HepG2 (cell line): ENCODE measurements around the gene SEPHS1. TPM values are rescaled to one million over a fixed set of nuclear protein-coding genes. Genes with fewer than 3 reads are reported as not detected.

Source experiments
- ATAC-seq: fragments of 200-7000 bp; cut with Tn5 transposase; 3 replicates; pipeline ENCODE4 v1.9.1; 2020; ENCODE audit warnings: mild to moderate bottlenecking, moderate library complexity
- BruUV-seq: library from RNA; stranded (reverse); fragments of 400-500 nt; replicated peaks from 2 replicates; lab custom pipeline; 2021; lab: Mats Ljungman, UMichigan
- CTCF ChIA-PET: fragments of 300-600 bp; formaldehyde crosslinking; extraction: SDS; loops from one replicate; lab custom pipeline; 2021; ENCODE audit warnings: low total read pairs, inconsistent platforms, low intra/inter-chr PET ratio; lab: Yijun Ruan, JAX
- POLR2A ChIA-PET: fragments of 350-600 bp; sonication (Branson Sonifier 250); formaldehyde crosslinking; loops from one replicate; lab custom pipeline; 2020; ENCODE audit warnings: antibody characterized with exemption, inconsistent platforms; lab: Yijun Ruan, JAX
- DNase-seq: peaks from one replicate; pipeline ENCODE4 v3.0.0-alpha.2; 2015; ENCODE audit warnings: low spot score
- FAIRE-seq: peaks from 3 replicates; lab custom pipeline; 2011; peaks lifted over from hg19 to GRCh38; lab: Jason Lieb, UNC
- H2AFZ ChIP-seq: one replicate; pipeline ENCODE4 v1.6.1; 2011; ENCODE audit warnings: low read length, inconsistent platforms
- H3K27ac ChIP-seq: fragments of 300-600 bp; 3 replicates; pipeline ENCODE4 v1.8.0; 2011; ENCODE audit warnings: mixed run types, mild to moderate bottlenecking, mixed read lengths, low read length, inconsistent platforms; ENCODE audit not compliant: insufficient read depth; ENCODE audit errors: extremely low read length
- H3K27me3 ChIP-seq, 2 experiments: fragments of 200-600 bp in 1 of 2; 2 replicates in 1 of 2; 3 replicates in 1 of 2; pipeline versions ENCODE4 v1.6.0 to v1.8.0; 2011; ENCODE audit warnings: low read length in 2 of 2, mild to moderate bottlenecking in 2 of 2, moderate library complexity in 2 of 2, inconsistent platforms in 1 of 2; ENCODE audit not compliant: insufficient read depth in 2 of 2, control insufficient read depth in 1 of 2
- H3K36me3 ChIP-seq, 2 experiments: fragments of 200-600 bp in 1 of 2; replicated peaks in 1 of 2; 2 replicates in 1 of 2; 3 replicates in 1 of 2; pipeline versions ENCODE4 v1.5.1 to v1.8.0; 2011; ENCODE audit warnings: low read length in 2 of 2, inconsistent platforms in 1 of 2; ENCODE audit not compliant: insufficient read depth in 2 of 2, control insufficient read depth in 1 of 2
- H3K4me1 ChIP-seq: 2 replicates; pipeline ENCODE4 v1.5.1; 2012; ENCODE audit warnings: low read length, inconsistent platforms; ENCODE audit not compliant: insufficient read depth
- H3K4me2 ChIP-seq: 2 replicates; pipeline ENCODE4 v1.6.0; 2011; ENCODE audit warnings: low read depth, low read length, inconsistent platforms
- H3K4me3 ChIP-seq, 3 experiments: fragments of 200-600 bp in 1 of 3; sonication (generic), shearing (Covaris generic) in 1 of 3; replicated peaks in 1 of 3; 2 replicates each; pipeline ENCODE4 v1.5.1; 2011 to 2016; ENCODE audit warnings: low read length in 3 of 3, inconsistent platforms in 2 of 3, low read depth in 2 of 3, mild to moderate bottlenecking in 2 of 3, control low read depth in 1 of 3, mixed read lengths in 1 of 3; ENCODE audit not compliant: insufficient read depth in 1 of 3
- H3K79me2 ChIP-seq: one replicate; pipeline ENCODE4 v1.6.1; 2011; ENCODE audit warnings: low read length, inconsistent platforms; ENCODE audit not compliant: insufficient read depth
- H3K9ac ChIP-seq: 2 replicates; pipeline ENCODE4 v1.6.0; 2011; ENCODE audit warnings: mild to moderate bottlenecking, low read depth, low read length, inconsistent platforms; ENCODE audit not compliant: insufficient read depth
- H3K9me3 ChIP-seq: 2 replicates; pipeline ENCODE4 v1.5.1; 2012; ENCODE audit warnings: mild to moderate bottlenecking, low read length
- H4K20me1 ChIP-seq: 2 replicates; pipeline ENCODE4 v1.6.0; 2011; ENCODE audit warnings: inconsistent platforms, mild to moderate bottlenecking, low read length, moderate library complexity; ENCODE audit not compliant: insufficient read depth
- DRAP1 ChIP-seq: IDR thresholded peaks from 2 replicates; pipeline ENCODE4 v1.6.1; 2016; ENCODE audit warnings: missing genetic modification reagents, missing compliant biosample characterization
- MTA3 ChIP-seq: sonication (generic); formaldehyde crosslinking; IDR thresholded peaks from 2 replicates; pipeline ENCODE4 v1.4.0; 2020; ENCODE audit warnings: missing genetic modification reagents
- MXD3 ChIP-seq: IDR thresholded peaks from 2 replicates; pipeline ENCODE4 v1.6.1; 2016; ENCODE audit warnings: mild to moderate bottlenecking, missing biosample characterization, missing genetic modification reagents
- MYC ChIP-seq: sonication (generic); formaldehyde crosslinking; IDR thresholded peaks from 2 replicates; pipeline ENCODE4 v1.9.0; 2021; ENCODE audit warnings: missing genetic modification reagents, borderline replicate concordance
- PRDM15 ChIP-seq: sonication (generic); formaldehyde crosslinking; IDR thresholded peaks from 2 replicates; pipeline ENCODE4 v1.4.0; 2020; ENCODE audit warnings: missing genetic modification reagents
- SRSF1 ChIP-seq: fragments of 200-400 bp; formaldehyde crosslinking; optimal IDR thresholded peaks from 2 replicates; pipeline ENCODE3; 2017; ENCODE audit warnings: mild to moderate bottlenecking, low read depth, low read length, moderate library complexity
- TBL1XR1 ChIP-seq: fragments of 150-350 bp; IDR thresholded peaks from 2 replicates; pipeline ENCODE4 v1.6.1; 2014; ENCODE audit warnings: borderline replicate concordance, low read length; ENCODE audit not compliant: partially characterized antibody
- ZIK1 ChIP-seq: sonication (generic); formaldehyde crosslinking; IDR thresholded peaks from 2 replicates; pipeline ENCODE4 v1.5.0; 2020; ENCODE audit warnings: mild to moderate bottlenecking, low read depth, missing genetic modification reagents, borderline replicate concordance
- ZMAT5 ChIP-seq: sonication (generic); formaldehyde crosslinking; IDR thresholded peaks from 2 replicates; pipeline ENCODE4 v1.5.0; 2020; ENCODE audit warnings: mild to moderate bottlenecking, low read depth, missing genetic modification reagents, borderline replicate concordance
- ZNF136 ChIP-seq: sonication (generic); formaldehyde crosslinking; IDR thresholded peaks from 2 replicates; pipeline ENCODE4 v1.8.1; 2022; ENCODE audit warnings: low read depth, mild to moderate bottlenecking, moderate library complexity, missing genetic modification reagents
- ZNF354B ChIP-seq: sonication (generic); formaldehyde crosslinking; IDR thresholded peaks from 2 replicates; pipeline ENCODE4 v1.8.0; 2022; ENCODE audit warnings: mild to moderate bottlenecking, missing genetic modification reagents
- ZNF687 ChIP-seq: sonication (generic); formaldehyde crosslinking; IDR thresholded peaks from 2 replicates; pipeline ENCODE4 v1.5.1; 2020; ENCODE audit warnings: mild to moderate bottlenecking, missing genetic modification reagents, moderate library complexity
- WGBS: methylation state at CpG from one replicate; pipeline ENCODE4 v1.1.6; 2017; ENCODE audit warnings: low lambda C conversion rate; 5-methylcytosine and 5-hydroxymethylcytosine counted together
- in situ Hi-C: cut with HindIII; loops from 2 replicates; pipeline ENCODE4 v1.10.0; 2017; ENCODE audit warnings: low pct_unique_long_range_greater_than_20kb; ENCODE audit not compliant: extremely low pct_ligation_motif_present
- intact Hi-C: fragments of 100-400 bp; cut with micrococcal nuclease; formaldehyde crosslinking; loops from one replicate; pipeline ENCODE4 v1.10.0; 2022; ENCODE audit not compliant: unreplicated experiment
- polyA plus RNA-seq, 8 experiments: library from polyadenylated mRNA; depleted of rRNA in 3 of 8; stranded (reverse) in 7 of 8; unstranded in 1 of 8; fragments of >200 nt; fragmentation: Illumina TruSeq in 4 of 8; extraction: Trizol in 4 of 8; gene quantifications; 2 replicates each; pipeline versions ENCODE4 v1.2.1 to v1.2.3, GENCODE V29; 2011 to 2016; ENCODE audit warnings: low read depth in 4 of 8, missing spikeins in 1 of 8, mixed read lengths in 1 of 8; ENCODE audit not compliant: insufficient read depth in 1 of 8
- total RNA-seq, 5 experiments: library from RNA; depleted of rRNA; stranded (reverse); fragments of >200 nt; fragmentation: Illumina TruSeq; extraction: Trizol; gene quantifications; 2 replicates each; pipeline ENCODE4 v1.2.3, GENCODE V29; 2016; ENCODE audit warnings: low read depth in 1 of 5

The SEPHS1 gene
- total and polyA plus RNA-seq, 2 of the 13 experiments (the other 11 are each of a cell fraction or from before 2014, with no cell fraction given): 57.8 to 61.5 TPM

GRCh38 chr10:13328613-13329012 is 19.5 kb downstream of the SEPHS1 start:
- no peaks in the 10 kb centered on the region for H3K79me2 ChIP-seq
- H3K27me3 ChIP-seq: no peaks in the 10 kb centered on the region
- H3K4me3 ChIP-seq: no peak overlapping the region
- no peak for TF ChIP-seq TBL1XR1
- no peak for TF ChIP-seq MYC (CRISPR knock-in tag)
- TF ChIP-seq DRAP1 (CRISPR knock-in tag): no peak
- TF ChIP-seq MXD3 (CRISPR knock-in tag): no peak
- TF ChIP-seq PRDM15 (CRISPR knock-in tag): no peak
- no peak for TF ChIP-seq ZMAT5 (CRISPR knock-in tag)
- no peak for TF ChIP-seq ZNF136
- no peak for TF ChIP-seq ZNF687
- TF ChIP-seq MTA3 (CRISPR knock-in tag): no peak
- TF ChIP-seq ZNF354B (CRISPR knock-in tag): no peak
- no peak for TF ChIP-seq ZIK1 (CRISPR knock-in tag)
- no peak for TF ChIP-seq SRSF1
- TF ChIP-seq, all 625 proteins: peak for 0
- DNase-seq (no peak), FAIRE-seq (no peak), ATAC-seq (no peak)
- Histone ChIP-seq H3K4me2 (no peak overlapping the region), H4K20me1 (no peaks in the 10 kb centered on the region), H3K9me3 (no peaks in the 10 kb centered on the region), H3K27ac (no peak overlapping the region), H2AFZ (no peak overlapping the region), H3K36me3 (peaks cover 22 to 66% of the 10 kb centered on the region in 2 experiments), H3K4me1 (no peaks in the 10 kb centered on the region), H3K9ac (no peak overlapping the region)
- ChIA-PET CTCF (no interaction called here), POLR2A (no interaction called here)
- in situ Hi-C loops: no loop called here
- no TSS peak for BruUV-seq
- WGBS: 82% methylated on average over 8 of the region's 10 CpGs
- intact Hi-C loops: no loop called here
